HepG2 (cell line): ENCODE measurements around the gene LIPC. TPM values are rescaled to one million over a fixed set of nuclear protein-coding genes. Genes with fewer than 3 reads are reported as not detected.

Experiments used
- CEBPZ ChIP-seq: IDR thresholded peaks from 2 replicates; pipeline ENCODE4 v1.6.1; 2012; ENCODE audit warnings: low read length, improper control_type of control experiment
- E2F2 ChIP-seq: sonication (generic); formaldehyde crosslinking; IDR thresholded peaks from 2 replicates; pipeline ENCODE4 v1.4.0; 2020; ENCODE audit warnings: missing genetic modification reagents, borderline replicate concordance
- FOXP1 ChIP-seq, 2 experiments: fragments of 450-650 bp in 1 of 2; IDR thresholded peaks; 2 replicates each; pipeline ENCODE4 v1.6.1; 2017 to 2018; ENCODE audit warnings: antibody characterized with exemption in 1 of 2
- GPN1 ChIP-seq: sonication (generic); formaldehyde crosslinking; IDR thresholded peaks from 2 replicates; pipeline ENCODE4 v1.5.1; 2020; ENCODE audit warnings: missing genetic modification reagents, borderline replicate concordance
- HDAC6 ChIP-seq: fragments of 200-600 bp; sonication (generic); IDR thresholded peaks from 2 replicates; pipeline ENCODE4 v1.7.0; 2017; ENCODE audit warnings: mild to moderate bottlenecking, antibody characterized with exemption, low read length, low read depth
- KLF12 ChIP-seq: sonication (generic); formaldehyde crosslinking; IDR thresholded peaks from 2 replicates; pipeline ENCODE4 v1.4.0; 2020; ENCODE audit warnings: missing genetic modification reagents, borderline replicate concordance
- NFYB ChIP-seq: sonication (generic); formaldehyde crosslinking; IDR thresholded peaks from 2 replicates; pipeline ENCODE4 v1.4.0; 2020; ENCODE audit warnings: missing genetic modification reagents
- PLSCR1 ChIP-seq: sonication (generic); formaldehyde crosslinking; IDR thresholded peaks from 2 replicates; pipeline ENCODE4 v1.5.0; 2020; ENCODE audit warnings: missing genetic modification reagents, mild to moderate bottlenecking, borderline replicate concordance
- PRDM10 ChIP-seq: sonication (generic); formaldehyde crosslinking; IDR thresholded peaks from 2 replicates; pipeline ENCODE4 v1.4.0; 2020; ENCODE audit warnings: low read depth, missing genetic modification reagents
- RELA ChIP-seq: sonication (generic); formaldehyde crosslinking; IDR thresholded peaks from 2 replicates; pipeline ENCODE4 v1.4.0; 2020; ENCODE audit warnings: missing genetic modification reagents
- RFX1 ChIP-seq: fragments of 450-650 bp; IDR thresholded peaks from 2 replicates; pipeline ENCODE4 v1.6.1; 2017
- RNF2 ChIP-seq: fragments of 450-650 bp; conservative IDR thresholded peaks from 2 replicates; pipeline ENCODE4 v1.6.1; 2016; ENCODE audit warnings: low read depth
- UBTF ChIP-seq: sonication (generic); formaldehyde crosslinking; IDR thresholded peaks from 2 replicates; pipeline ENCODE4 v1.4.0; 2020; ENCODE audit warnings: mild to moderate bottlenecking, missing genetic modification reagents
- ZBTB42 ChIP-seq: sonication (generic); formaldehyde crosslinking; IDR thresholded peaks from 2 replicates; pipeline ENCODE4 v1.5.0; 2020; ENCODE audit warnings: mild to moderate bottlenecking, missing genetic modification reagents
- ZC3H4 ChIP-seq: sonication (generic); formaldehyde crosslinking; IDR thresholded peaks from 2 replicates; pipeline ENCODE4 v1.4.0; 2020; ENCODE audit warnings: missing genetic modification reagents, borderline replicate concordance
- ZNF230 ChIP-seq: sonication (generic); formaldehyde crosslinking; IDR thresholded peaks from 2 replicates; pipeline ENCODE4 v1.4.0; 2020; ENCODE audit warnings: mild to moderate bottlenecking, missing genetic modification reagents
- ZNF567 ChIP-seq: sonication (generic); formaldehyde crosslinking; IDR thresholded peaks from 2 replicates; pipeline ENCODE4 v1.8.1; 2023; ENCODE audit warnings: mild to moderate bottlenecking, missing genetic modification reagents, borderline replicate concordance
- ZNF841 ChIP-seq: sonication (generic); formaldehyde crosslinking; IDR thresholded peaks from 2 replicates; pipeline ENCODE4 v1.8.1; 2023; ENCODE audit warnings: missing genetic modification reagents, borderline replicate concordance
- polyA plus RNA-seq, 8 experiments: library from polyadenylated mRNA; depleted of rRNA in 3 of 8; stranded (reverse) in 7 of 8; unstranded in 1 of 8; fragments of >200 nt; fragmentation: Illumina TruSeq in 4 of 8; extraction: Trizol in 4 of 8; gene quantifications; 2 replicates each; pipeline versions ENCODE4 v1.2.1 to v1.2.3, GENCODE V29; 2011 to 2016; ENCODE audit warnings: low read depth in 4 of 8, missing spikeins in 1 of 8, mixed read lengths in 1 of 8; ENCODE audit not compliant: insufficient read depth in 1 of 8
- total RNA-seq, 5 experiments: library from RNA; depleted of rRNA; stranded (reverse); fragments of >200 nt; fragmentation: Illumina TruSeq; extraction: Trizol; gene quantifications; 2 replicates each; pipeline ENCODE4 v1.2.3, GENCODE V29; 2016; ENCODE audit warnings: low read depth in 1 of 5

Gene LIPC
- total and polyA plus RNA-seq, 2 of the 13 experiments (the other 11 are each of a cell fraction or from before 2014, with no cell fraction given): 26.0 to 38.0 TPM

- TF ChIP-seq PRDM10 (CRISPR knock-in tag) (no peak; the same call in 1 of the 2 replicates), RELA (no peak), ZNF230 (CRISPR knock-in tag) (no peak), ZC3H4 (CRISPR knock-in tag) (no peak), UBTF (CRISPR knock-in tag) (no peak), GPN1 (no peak), E2F2 (no peak), FOXP1 (IDR thresholded peaks at IDR 0.05) (peak; percentile 73), FOXP1 (CRISPR knock-in tag; IDR thresholded peaks at IDR 0.05) (peak; percentile 70), RNF2 (no peak), ZNF567 (CRISPR knock-in tag) (no peak), ZBTB42 (no peak), NFYB (no peak), KLF12 (CRISPR knock-in tag) (no peak), HDAC6 (no peak), RFX1 (no peak), ZNF841 (CRISPR knock-in tag) (no peak), PLSCR1 (no peak), CEBPZ (no peak)
These were observed 120.1 kb downstream of the LIPC start (continued) for GRCh38 chr15:58551764-58552504.
